GM12801 (cell line): ENCODE data around the gene FXR2.

Source experiments
- TF ChIP-seq, protein P1 (sequence below): IDR thresholded peaks from one replicate; pipeline ENCODE4 v1.5.1; 2011; ENCODE audit warnings: control low read depth; ENCODE audit not compliant: insufficient read length; ENCODE audit errors: extremely low read depth

The FXR2 gene

DNA sequence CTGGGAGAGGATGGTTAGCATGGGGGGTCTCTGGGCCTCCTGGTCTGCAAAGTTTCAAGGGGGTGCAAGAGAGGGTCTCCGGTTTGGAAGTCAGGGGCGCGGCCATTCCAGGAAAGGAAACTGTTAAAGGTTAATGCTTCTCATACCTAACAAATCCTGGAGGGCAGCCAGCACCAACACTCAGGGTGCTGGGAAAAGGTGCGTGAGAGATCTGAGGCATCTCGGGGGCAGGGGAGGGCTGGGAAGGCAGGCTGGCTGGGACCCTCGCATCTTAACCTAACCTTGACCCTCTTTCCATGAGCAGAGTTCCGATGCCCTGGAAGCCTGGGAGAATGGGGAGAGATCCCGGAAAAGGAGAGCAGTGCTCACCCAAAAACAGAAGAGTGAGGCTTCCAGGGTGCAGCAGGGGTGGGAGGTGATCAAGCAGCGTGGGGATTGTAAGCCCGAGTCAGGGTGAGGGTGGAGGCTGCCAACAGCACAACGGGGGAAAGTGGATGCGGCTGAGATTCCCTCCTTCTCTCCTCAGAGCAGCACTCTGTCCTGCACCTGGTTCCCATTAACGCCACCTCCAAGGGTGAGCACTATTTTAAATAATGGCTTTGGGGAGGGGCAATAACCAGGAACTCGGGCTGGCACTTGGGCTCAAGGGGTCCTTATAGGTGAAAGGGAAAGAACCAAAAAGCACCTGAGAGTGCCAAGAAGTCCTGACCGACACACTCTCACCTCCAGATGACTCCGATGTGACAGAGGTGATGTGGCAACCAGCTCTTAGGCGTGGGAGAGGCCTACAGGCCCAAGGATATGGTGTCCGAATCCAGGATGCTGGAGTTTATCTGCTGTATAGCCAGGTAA, 55.2 kb downstream of the FXR2 start:
- TF ChIP-seq, protein P1, sequence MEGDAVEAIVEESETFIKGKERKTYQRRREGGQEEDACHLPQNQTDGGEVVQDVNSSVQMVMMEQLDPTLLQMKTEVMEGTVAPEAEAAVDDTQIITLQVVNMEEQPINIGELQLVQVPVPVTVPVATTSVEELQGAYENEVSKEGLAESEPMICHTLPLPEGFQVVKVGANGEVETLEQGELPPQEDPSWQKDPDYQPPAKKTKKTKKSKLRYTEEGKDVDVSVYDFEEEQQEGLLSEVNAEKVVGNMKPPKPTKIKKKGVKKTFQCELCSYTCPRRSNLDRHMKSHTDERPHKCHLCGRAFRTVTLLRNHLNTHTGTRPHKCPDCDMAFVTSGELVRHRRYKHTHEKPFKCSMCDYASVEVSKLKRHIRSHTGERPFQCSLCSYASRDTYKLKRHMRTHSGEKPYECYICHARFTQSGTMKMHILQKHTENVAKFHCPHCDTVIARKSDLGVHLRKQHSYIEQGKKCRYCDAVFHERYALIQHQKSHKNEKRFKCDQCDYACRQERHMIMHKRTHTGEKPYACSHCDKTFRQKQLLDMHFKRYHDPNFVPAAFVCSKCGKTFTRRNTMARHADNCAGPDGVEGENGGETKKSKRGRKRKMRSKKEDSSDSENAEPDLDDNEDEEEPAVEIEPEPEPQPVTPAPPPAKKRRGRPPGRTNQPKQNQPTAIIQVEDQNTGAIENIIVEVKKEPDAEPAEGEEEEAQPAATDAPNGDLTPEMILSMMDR: no peak

- TF ChIP-seq, protein P1: no peak
Observed at GRCh38 chr17:7558544-7559319, 56.0 kb downstream of the FXR2 start, which contains the start of gene TNFSF13. TNFSF13 (plus strand) TSS chr17:7558750; CDS start chr17:7559040, 290 bp downstream.

DNA sequence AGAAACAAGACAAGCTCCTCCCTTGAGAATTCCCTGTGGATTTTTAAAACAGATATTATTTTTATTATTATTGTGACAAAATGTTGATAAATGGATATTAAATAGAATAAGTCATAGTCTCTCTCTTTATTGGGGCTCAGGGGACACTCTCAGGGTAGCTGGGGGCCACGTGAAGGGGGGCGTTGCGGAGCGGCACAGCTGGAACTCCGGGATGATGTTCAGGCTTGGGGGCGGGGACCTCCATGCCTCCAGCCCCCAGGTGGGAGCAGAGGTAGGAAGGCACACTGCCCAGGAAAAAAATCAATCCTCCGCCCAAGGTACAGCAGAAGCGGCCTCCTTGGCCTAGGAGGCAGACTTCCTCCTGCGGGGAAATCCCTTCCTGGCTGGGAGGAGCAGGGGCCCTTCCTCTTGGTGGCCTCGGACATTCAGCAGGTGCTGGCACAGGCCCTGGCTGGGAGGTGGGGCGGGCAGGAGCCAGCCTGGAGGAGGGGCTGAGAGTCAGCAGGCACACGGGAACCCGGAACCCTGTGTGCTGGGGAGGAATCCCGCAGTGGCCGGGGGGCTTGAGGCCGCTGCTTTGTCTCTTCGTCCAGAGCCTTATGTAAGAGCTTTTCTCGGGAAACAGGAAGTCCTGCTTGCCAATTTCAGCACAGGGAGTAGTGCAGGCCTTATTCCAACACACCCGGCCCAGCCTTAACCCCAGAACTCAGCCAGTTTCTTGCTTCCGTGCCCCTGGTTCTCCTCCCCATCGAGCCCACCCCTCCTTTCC, 56.7 kb downstream of the FXR2 start:
- TF ChIP-seq, protein P1: no peak

DNA sequence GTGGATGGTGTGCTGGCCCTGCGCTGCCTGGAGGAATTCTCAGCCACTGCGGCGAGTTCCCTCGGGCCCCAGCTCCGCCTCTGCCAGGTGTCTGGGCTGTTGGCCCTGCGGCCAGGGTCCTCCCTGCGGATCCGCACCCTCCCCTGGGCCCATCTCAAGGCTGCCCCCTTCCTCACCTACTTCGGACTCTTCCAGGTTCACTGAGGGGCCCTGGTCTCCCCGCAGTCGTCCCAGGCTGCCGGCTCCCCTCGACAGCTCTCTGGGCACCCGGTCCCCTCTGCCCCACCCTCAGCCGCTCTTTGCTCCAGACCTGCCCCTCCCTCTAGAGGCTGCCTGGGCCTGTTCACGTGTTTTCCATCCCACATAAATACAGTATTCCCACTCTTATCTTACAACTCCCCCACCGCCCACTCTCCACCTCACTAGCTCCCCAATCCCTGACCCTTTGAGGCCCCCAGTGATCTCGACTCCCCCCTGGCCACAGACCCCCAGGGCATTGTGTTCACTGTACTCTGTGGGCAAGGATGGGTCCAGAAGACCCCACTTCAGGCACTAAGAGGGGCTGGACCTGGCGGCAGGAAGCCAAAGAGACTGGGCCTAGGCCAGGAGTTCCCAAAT, 57.4 kb downstream of the FXR2 start:
- TF ChIP-seq, protein P1: no peak

- TF ChIP-seq, protein P1: no peak
Observed at GRCh38 chr17:7556627-7557026, 58.1 kb downstream of the FXR2 start.

DNA sequence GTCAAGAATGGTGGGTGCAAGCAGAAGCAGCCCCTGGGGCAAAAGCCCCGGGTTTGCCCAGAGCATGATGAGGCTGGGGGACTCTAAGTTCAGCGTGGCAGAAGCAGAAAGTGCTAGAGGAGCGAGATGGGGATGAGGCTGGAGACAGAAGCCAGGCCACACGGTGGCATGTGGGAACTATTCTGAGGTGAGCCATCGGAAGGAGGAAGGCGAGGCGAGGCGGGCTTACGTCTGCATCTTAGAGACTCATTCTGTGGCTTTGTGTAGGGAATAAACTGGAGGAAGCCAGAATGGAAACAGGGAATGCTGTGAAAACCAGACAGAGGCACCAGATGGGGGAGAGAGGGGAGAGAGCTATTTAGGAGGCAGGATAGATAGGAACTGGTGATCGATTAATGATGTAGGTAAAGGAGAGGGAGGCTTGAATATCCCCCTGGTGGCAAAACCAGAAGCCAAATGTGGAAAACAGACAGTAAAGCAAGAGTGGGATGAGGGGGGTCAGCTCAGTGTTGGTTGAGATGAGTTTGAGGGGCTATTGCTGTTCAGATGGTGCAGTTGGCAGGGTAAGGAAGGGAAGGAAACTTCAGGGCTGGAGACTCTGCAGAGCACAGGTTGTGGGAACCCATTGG, 59.3 kb downstream of the FXR2 start:
- TF ChIP-seq, protein P1: no peak
